OCI-LY1 (cell line): ENCODE data around the gene PDZRN4.

ENCODE experiments used
- CTCF ChIP-seq: fragments of 200-600 bp; sonication (generic), shearing (Covaris generic); IDR thresholded peaks from 2 replicates; pipeline ENCODE4 v1.5.1; 2017; ENCODE audit warnings: mild to moderate bottlenecking, antibody characterized with exemption, low read length, moderate library complexity, mixed read lengths
- EZH2 ChIP-seq: fragments of 200-600 bp; sonication (generic), shearing (Covaris generic); IDR thresholded peaks from 2 replicates; pipeline ENCODE4 v1.8.0; 2017; ENCODE audit warnings: borderline replicate concordance, mixed run types, mild to moderate bottlenecking, antibody characterized with exemption, low read length, moderate library complexity, mixed read lengths

GRCh38 chr12:41302979-41303403 lies 114.9 kb downstream of the PDZRN4 start:
- TF ChIP-seq CTCF (no peak), EZH2 (no peak)
